HG02973 (cell line): Measurements from ENCODE around the gene AMZ1.
"Not testable (repeated sequence)": the region's sequence is repeated elsewhere in the genome, so short reads cannot be mapped to it uniquely, and the experiment has no call there.

Source experiments
- ATAC-seq: cut with Tn5 transposase; IDR thresholded peaks from one replicate; pipeline ENCODE4 v1.9.1; 2021; ENCODE audit warnings: moderate library complexity; ENCODE audit not compliant: unreplicated experiment

Gene AMZ1

GRCh38 chr7:2737771-2738540, 50.0 kb downstream of the AMZ1 start:
- no peak for ATAC-seq

- no peak for ATAC-seq
Measured at GRCh38 chr7:2738766-2739549, 51.0 kb downstream of the AMZ1 start.

GRCh38 chr7:2743523-2744185, 55.7 kb downstream of the AMZ1 start:
- ATAC-seq: not testable (repeated sequence)

GRCh38 chr7:2748684-2749083, 60.7 kb downstream of the AMZ1 start:
- not testable (repeated sequence) for ATAC-seq

- no peak for ATAC-seq
Measured at GRCh38 chr7:2750004-2750407, 62.0 kb downstream of the AMZ1 start.

GRCh38 chr7:2751086-2751485, 63.1 kb downstream of the AMZ1 start:
- ATAC-seq: no peak

GRCh38 chr7:2753148-2753547, 65.1 kb downstream of the AMZ1 start:
- ATAC-seq: no peak

GRCh38 chr7:2754086-2754485, 66.1 kb downstream of the AMZ1 start:
- no peak for ATAC-seq

GRCh38 chr7:2754912-2755311, 66.9 kb downstream of the AMZ1 start:
- no peak for ATAC-seq

GRCh38 chr7:2755531-2755930, 67.5 kb downstream of the AMZ1 start:
- ATAC-seq: no peak

- no peak for ATAC-seq
Measured at GRCh38 chr7:2757361-2757903, 69.4 kb downstream of the AMZ1 start.

- peak; percentile 67 for ATAC-seq
Measured at GRCh38 chr7:2757904-2758672, 70.1 kb downstream of the AMZ1 start.

GRCh38 chr7:2758673-2759616, 70.9 kb downstream of the AMZ1 start:
- no peak for ATAC-seq

- no peak for ATAC-seq
Measured at GRCh38 chr7:2759736-2760097, 71.7 kb downstream of the AMZ1 start.

- ATAC-seq: no peak
Measured at GRCh38 chr7:2760098-2760889, 72.3 kb downstream of the AMZ1 start.

- no peak for ATAC-seq
Measured at GRCh38 chr7:2761131-2761624, 73.2 kb downstream of the AMZ1 start.

- ATAC-seq: no peak
Measured at GRCh38 chr7:2761801-2762497, 73.9 kb downstream of the AMZ1 start.

- ATAC-seq: no peak
Measured at GRCh38 chr7:2763597-2763996, 75.6 kb downstream of the AMZ1 start.
